Measurements from ENCODE around the gene TMEM151A. TPM values are rescaled to one million over a fixed set of nuclear protein-coding genes. Genes with fewer than 3 reads are reported as not detected.
A peak's percentile ranks its signal among the peaks of the same experiment; 100 is the strongest.
"Not testable (repeated sequence)": the region's sequence is repeated elsewhere in the genome, so short reads cannot be mapped to it uniquely, and the experiment has no call there.

TMEM151A gene
- total RNA-seq, 1 experiment from 2014 or later, result 0.56 TPM

DNA sequence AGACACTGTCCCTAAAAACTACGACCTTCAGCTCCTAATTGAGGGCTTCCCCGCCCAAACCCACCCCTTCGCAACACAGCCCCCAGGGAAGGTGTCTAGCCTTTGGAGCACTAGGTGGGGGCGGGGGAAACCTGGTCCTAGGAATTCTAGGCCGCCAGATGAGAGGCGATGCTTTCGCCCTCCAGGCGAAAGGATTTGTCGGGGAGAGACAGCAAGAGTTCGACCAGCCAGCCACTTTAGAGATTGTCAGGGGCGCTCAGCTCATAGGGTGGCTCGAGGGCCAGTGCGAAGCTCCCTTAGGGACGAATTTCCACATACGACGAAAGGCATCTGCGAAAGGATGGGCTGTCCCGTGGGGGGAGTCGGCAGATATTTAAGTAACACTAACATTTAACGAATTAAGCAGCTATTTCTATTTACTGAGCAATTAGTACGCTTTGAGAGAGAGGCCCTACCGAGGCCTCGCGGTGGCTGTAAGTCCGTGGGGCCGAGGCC lies 19.8 kb downstream of the TMEM151A start:
- peak overlapping the region; percentile 42 for H3K4me3 ChIP-seq
- H3K36me3 ChIP-seq, result no peaks in the 10 kb centered on the region
- DNase-seq, result no peak
- H3K9me3 ChIP-seq, result no peaks in the 10 kb centered on the region
- no peaks in the 10 kb centered on the region for H3K27me3 ChIP-seq

DNA sequence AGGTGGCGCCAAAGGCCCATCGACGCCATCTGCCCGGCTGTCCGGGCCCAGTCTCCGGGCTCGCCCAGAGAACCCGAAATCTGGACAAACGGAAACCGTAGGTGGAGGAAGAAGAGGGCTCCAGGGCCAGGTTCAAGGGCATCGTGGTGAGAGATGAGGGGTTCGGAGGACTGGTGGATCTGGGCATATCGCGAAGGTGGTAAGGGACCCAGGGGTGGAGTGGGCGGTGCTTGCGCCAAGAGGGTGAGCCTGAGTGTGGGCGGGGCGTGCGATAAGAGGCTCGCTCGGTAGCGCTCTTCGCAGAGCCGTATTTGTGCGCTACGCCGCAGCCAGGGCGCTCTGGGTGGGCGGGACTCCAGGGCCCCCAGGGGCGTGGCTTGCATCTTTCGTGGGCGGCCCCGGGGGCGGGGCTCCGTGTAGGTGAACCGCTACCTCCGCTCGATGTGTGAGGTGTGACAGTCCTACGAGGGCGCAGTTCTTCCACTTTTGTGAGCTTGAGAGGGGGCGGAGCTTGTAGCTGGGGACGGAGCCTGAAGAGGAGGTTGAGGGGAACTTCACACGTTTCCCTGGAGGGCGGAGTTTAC lies 20.4 kb downstream of the TMEM151A start:
- Histone ChIP-seq H3K36me3 (no peaks in the 10 kb centered on the region), H3K27me3 (no peaks in the 10 kb centered on the region), H3K9me3 (no peaks in the 10 kb centered on the region), H3K4me3 (peak overlapping the region; percentile 42)
- peak; percentile 82 for DNase-seq

DNA sequence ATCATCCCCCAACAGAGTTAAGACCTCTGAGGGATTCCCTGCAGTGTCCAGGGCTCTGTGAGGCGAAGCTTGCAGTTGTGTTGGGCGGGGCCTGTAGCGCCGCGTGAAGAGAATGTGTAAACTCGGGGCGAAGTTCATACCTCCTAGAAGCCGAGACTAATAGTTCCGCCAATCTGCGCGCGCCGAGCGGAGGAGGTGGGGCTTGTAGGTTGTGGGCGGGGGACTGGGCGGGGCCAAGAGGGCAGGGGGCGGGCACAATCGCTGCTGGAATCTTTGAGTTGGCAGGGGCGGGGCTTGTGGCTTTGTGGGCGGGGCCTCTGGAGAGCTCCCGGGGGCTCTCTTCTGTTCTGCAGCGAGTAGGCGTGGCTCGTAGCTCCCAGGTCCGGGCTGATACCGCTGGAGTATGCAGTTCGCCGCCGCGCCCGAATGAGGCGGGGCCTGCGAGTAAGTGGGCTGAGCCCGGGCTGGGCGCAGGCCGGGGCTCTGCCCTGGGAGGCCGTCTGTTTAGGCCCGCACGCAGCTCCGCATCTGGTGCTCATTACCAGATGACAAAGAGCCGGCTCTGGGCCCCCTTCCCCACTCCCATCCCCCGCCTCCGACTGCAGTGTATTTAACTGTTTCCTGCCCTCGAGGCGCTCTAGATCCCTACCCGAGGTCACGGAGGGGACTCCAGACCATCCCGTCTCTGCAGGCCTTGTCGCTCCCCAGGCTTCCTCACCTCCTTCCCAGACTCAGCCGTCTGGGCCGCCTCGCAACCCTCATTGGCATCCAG lies 21.0 kb downstream of the TMEM151A start:
- DNase-seq, result peak; percentile 99
- no peaks in the 10 kb centered on the region for H3K36me3 ChIP-seq

DNA sequence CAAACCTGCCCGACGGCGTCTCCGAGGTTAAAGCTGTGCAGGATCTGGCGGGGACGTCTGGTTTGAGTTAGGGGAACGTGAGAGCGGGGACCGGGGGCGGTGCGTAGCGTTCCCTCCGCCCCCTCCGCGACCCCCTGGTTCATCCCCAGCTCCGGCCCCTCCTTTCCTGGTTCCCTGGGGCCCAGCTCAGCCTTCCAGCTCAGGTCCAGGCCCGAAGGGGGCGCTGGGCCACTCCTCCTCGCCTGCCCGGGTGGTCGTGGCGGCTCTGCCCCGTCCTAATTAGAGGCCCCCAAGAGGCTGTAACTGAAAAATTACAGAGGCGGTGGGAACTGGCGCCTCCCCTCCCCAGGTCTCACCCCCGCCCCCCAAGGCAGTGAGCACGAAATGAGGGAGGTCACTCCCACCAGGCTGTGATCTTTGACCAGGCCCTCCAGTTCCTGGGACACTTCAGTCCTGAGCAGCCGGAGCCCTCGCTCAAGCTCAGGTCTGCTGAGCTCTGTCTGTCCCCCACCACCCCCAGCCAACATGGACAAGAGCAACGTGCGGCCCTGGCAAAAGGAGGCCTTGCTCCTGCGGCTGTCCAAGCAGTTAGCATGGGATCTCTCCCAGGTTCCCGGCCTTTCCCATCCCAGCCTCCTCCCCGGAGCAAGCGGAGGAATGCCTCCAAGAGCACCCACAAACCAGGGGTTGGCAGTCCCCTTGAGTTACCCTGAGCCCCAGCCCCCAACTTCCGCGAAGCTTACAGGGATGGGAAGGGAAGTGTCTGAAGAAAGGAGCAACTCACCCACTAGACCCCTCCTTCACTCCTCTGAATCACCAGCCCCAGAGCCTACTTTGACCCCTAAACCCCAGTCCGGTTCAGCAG lies 21.9 kb downstream of the TMEM151A start:
- H3K9me3 ChIP-seq, result no peaks in the 10 kb centered on the region
- H3K4me3 ChIP-seq, result peak overlapping the region; percentile 36
- no peaks in the 10 kb centered on the region for H3K27me3 ChIP-seq
- no peak for DNase-seq
- H3K36me3 ChIP-seq, result no peaks in the 10 kb centered on the region

More for the DNA sequence above, 21.0 kb downstream of the TMEM151A start:
- H3K27me3 ChIP-seq, result no peaks in the 10 kb centered on the region
- H3K9me3 ChIP-seq, result no peaks in the 10 kb centered on the region
- H3K4me3 ChIP-seq, result peak overlapping the region; percentile 42

DNA sequence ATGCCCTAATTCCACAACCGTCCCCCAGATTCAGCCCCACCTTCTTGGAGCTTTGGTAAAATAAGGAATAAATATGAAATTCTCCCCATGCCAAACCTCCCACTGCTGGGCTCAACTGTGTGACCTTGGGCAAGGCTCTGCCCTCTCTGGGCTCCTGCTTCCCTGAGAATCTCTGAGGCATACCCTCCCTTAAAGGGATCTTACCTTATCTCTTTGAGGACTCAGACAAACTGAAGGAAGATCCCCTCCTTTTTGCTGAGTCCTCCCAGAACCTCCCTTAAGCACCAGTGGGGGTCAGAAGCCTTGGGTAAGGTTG lies 22.4 kb downstream of the TMEM151A start:
- no peak overlapping the region for H3K4me3 ChIP-seq
- no peaks in the 10 kb centered on the region for H3K9me3 ChIP-seq
- no peak for DNase-seq
- no peaks in the 10 kb centered on the region for H3K36me3 ChIP-seq
- H3K27me3 ChIP-seq, result no peaks in the 10 kb centered on the region

DNA sequence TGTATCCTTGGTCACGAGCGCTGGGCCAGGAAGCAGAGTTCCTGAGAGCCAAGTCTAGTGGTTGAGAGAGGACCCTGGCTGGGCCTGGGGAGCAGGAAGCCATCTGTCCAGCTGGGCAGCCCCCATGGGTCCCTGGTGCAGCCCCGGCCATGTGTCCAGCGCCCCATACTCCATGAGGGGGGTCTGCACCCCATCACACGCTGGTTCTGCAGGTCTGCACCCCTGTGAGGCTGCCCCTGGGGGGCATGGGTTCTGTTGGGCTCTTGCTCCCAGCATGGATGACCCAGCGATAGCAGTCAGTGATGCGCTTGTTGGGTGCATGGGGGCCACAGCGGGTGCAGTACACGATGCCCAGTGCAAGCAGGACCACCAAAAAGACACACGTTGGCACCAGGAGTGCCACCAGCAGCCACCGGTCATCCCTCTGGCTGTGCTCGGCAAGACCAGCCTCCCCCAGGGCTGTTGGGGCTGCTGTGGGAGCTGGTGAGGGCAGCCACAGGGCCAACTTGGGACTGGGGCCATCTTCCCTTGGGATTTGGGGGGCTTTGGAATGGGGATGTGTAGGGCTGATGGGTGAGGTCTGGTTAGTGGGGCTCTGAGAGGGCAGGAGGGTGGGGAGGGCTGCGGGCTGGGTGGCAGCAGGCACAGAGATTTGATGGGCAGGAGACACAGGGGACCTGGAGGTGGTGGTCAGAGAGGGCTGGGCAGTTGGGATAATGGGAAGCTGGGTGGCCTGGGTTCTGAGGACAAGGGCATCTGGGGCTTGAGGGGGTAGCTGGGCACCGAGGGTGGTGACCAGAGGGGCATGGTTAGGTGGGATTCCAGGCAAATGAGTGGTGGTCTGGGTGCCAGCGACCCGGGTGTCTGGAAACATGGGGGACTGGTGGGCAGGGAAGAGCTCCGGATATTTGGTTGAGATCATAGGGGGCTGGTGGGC lies 23.1 kb downstream of the TMEM151A start:
- no peak for DNase-seq
- Histone ChIP-seq H3K9me3 (no peaks in the 10 kb centered on the region), H3K36me3 (no peaks in the 10 kb centered on the region), H3K27me3 (no peaks in the 10 kb centered on the region), H3K4me3 (no peak overlapping the region)

DNA sequence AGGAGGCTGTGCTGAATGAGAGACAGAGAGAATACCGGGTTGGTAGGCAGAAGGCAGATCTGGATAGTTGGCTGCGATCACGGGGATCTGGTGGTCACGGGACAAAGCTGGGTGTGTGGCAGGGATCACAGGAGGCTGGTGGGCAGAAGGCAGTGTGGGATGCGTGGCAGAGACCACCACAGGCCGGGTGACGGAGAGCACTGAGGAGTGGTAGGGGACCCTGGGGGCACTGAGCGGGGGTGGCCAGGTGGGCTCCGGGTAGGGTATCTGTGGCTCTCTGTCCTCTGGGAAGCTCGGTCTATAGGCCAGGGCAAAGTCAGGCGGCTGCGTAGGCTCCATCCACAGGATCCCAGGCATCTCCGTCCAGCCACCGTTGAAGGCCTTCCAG lies 23.8 kb downstream of the TMEM151A start:
- Histone ChIP-seq H3K9me3 (0 out of 2 replicates have a peak, but pooled peaks cover 2% of the 10 kb centered on the region), H3K27me3 (no peaks in the 10 kb centered on the region), H3K36me3 (no peaks in the 10 kb centered on the region), H3K4me3 (no peak overlapping the region)
- no peak for DNase-seq

DNA sequence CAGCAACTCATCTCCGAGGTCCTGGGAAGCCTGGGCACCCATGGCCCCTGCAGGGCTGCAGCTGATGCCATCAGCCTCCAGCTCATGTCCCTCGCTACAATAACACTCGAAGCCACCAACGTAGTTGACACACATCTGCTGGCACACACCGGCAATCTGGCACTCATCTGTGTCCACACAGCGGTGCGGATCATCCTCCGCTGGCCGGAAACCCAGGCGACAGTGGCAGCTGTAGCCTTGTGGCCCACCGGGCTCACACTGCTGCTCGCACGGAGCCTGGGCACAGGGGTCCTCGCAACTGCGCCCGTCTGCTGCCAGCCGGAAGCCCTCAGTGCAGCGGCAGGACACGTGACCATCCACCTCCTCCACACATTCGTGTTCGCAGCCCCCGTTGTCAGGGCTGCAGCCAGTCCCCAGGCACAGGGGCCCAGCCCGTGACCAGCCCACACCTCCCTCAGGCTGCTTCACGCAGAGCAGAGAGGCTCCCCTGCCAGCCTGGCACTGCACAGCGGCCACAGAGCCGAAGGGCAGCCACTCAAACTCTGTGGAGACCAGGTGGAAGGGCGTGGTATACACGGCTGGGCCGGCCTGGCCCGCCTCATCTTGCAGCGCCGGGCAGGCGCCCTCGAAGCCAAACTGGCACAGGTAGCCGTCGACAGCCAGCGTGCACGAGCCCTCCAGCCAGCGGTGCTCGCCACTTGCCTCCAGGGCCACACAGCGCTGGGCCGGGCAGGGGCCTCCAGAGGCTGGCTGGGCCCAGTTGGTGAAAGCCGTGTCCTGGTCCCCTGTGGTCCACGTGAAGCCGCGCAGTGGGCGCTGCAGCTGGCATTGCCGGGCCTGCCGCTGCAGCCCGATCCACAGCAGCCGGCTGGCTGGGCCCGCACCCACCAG lies 24.5 kb downstream of the TMEM151A start:
- Histone ChIP-seq H3K9me3 (0 out of 2 replicates have a peak, but pooled peaks cover 2% of the 10 kb centered on the region), H3K36me3 (no peaks in the 10 kb centered on the region), H3K27me3 (no peaks in the 10 kb centered on the region), H3K4me3 (no peak overlapping the region)
- DNase-seq, result no peak

DNA sequence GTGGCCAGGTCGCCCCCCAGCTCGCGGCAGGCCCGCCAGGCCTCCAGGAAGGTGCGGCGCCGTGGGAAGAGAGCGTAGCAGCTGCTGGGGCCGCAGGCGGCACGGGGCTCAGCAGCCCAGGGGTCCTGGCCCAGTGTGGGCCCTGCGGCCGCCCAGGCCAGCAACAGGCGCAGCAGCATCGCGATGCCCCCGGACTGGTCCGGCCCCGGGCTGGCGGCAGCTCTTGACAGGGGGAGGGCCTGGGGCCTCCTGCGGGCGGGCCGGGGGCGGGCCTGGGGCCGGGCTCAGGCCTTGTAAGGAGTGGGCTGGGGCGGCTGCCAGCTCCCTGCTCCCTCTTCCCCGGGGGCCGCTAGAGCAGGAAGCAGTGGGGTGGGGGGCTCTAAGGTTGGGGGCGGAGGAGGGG lies 25.2 kb downstream of the TMEM151A start, which contains the start of gene CD248:
Gene CD248, minus strand, starts transcription at position 196 of the 403 bp plus-strand sequence. Its CDS starts 17 bp downstream, at position 179.
- no peak within 1 kb of the TSS for H3K4me3 ChIP-seq
- no peaks in the 10 kb centered on the region for H3K36me3 ChIP-seq
- H3K9me3 ChIP-seq, result 0 out of 2 replicates have a peak, but pooled peaks cover 2% of the 10 kb centered on the region
- no peak for DNase-seq
- H3K27me3 ChIP-seq, result no peaks in the 10 kb centered on the region

DNA sequence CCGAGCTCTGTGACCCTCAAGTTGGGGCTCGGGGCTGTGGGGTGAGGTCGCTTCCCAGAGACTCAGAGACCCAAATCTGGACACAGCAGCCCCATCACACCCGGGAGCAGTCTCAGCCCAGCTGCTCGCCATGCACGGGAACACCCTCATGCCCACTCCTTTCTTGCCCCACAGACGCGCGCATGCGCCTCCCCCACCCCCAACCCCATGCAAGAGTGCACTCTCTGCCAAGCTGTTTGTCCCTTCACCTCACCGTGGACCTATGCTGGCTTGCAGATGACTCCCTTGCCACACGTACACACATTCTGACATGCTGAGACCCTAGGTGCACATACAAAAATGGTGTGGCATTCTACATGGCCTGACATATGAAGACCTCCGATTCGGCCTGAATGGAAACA lies 25.6 kb downstream of the TMEM151A start:
- Histone ChIP-seq H3K36me3 (no peaks in the 10 kb centered on the region), H3K4me3 (no peak overlapping the region), H3K27me3 (no peaks in the 10 kb centered on the region), H3K9me3 (0 out of 2 replicates have a peak, but pooled peaks cover 2% of the 10 kb centered on the region)
- DNase-seq, result no peak

DNA sequence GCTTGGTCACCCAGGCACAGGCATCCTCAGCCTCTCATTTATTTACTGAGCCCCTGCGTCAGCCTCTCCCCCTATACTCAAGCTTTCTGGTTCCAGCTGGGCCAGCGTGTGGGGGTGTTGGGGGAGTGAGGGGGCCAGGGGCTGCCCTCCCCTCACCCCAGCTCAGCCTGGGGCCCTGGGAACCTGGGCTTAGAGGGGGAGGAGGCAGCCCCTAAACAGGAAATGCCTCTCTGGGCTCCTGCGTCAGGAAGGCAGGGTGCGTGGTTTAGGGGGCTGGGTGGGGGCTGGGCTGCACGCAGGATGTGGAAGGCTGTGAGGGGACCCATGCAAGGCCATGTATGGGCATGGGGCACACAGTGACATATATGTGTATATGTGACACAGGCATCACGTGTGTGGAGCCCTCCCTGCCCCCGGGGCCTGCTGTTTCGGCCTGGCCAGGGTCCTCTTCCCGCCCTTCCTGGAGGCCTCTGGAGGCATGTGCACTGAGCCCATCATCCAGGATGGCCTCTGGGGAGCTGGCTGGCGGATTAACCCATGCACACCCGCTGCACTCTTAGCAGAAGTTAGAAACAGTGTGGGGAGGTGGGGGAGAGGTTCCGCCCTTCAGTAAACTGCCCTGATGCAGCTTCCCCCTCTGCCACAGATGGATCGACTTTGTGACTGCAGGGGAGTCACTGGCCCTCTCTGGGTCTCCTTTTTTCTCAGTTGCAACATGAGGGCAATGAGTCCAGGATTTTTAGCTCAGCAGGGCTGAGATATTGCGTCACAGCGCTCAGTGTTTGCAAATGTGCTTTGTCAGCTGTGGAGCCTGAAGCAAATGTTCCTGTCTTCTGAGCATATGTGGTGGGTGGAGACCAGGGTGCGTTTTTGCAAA lies 26.3 kb downstream of the TMEM151A start:
- no peaks in the 10 kb centered on the region for H3K27me3 ChIP-seq
- no peak for DNase-seq
- H3K4me3 ChIP-seq, result no peak overlapping the region
- no peaks in the 10 kb centered on the region for H3K36me3 ChIP-seq
- H3K9me3 ChIP-seq, result 0 out of 2 replicates have a peak, but pooled peaks cover 2% of the 10 kb centered on the region

DNA sequence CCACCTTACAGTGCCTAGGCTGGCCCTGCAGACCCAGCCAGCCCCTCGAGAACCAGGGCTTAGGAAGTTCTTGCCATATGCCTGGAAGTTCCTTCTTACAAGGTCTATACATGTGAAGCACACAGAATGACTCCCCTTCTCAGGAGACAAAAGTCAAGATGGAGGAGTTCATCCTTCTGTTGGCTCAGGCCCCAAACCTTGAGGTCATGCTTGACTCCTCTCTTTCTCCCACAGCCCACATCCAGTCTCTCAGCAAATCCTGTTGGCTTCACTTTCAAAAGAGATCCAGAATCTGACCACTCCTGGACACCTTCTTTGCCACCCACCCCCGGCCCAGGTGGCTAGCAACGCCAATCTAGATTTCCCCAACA lies 26.9 kb downstream of the TMEM151A start:
- Histone ChIP-seq H3K36me3 (no peaks in the 10 kb centered on the region), H3K4me3 (no peak overlapping the region), H3K27me3 (no peaks in the 10 kb centered on the region), H3K9me3 (0 out of 2 replicates have a peak, but pooled peaks cover 2% of the 10 kb centered on the region)
- no peak for DNase-seq

DNA sequence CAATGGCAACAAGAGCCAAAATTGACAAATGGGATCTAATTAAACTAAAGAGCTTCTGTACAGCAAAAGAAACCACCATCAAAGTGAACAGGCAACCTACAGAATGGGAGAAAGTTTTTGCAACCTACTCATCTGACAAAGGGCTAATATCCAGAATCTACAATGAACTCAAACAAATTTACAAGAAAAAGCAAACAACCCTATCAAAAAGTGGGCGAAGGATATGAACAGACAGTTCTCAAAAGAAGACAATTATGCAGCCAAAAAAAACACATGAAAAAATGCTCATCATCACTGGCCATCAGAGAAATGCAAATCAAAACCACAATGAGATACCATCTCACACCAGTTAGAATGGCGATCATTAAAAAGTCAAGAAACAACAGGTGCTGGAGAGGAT lies 28.6 kb downstream of the TMEM151A start:
- DNase-seq, result not testable (repeated sequence)

DNA sequence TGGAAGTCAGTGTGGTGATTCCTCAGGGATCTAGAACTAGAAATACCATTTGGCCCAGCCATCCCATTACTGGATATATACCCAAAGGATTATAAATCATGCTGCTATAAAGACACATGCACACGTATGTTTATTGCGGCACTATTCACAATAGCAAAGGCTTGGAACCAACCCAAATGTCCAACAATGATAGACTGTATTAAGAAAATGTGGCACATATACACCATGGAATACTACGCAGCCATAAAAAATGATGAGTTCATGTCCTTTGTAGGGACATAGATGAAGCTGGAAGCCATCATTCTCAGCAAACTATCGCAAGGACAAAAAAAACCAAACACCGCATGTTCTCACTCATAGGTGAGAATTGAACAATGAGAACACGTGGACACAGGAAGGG lies 29.1 kb downstream of the TMEM151A start:
- DNase-seq, result not testable (repeated sequence)

More for the DNA sequence above, 28.6 kb downstream of the TMEM151A start:
- H3K27me3 ChIP-seq, H3K36me3 ChIP-seq, H3K4me3 ChIP-seq, H3K9me3 ChIP-seq: not testable (repeated sequence)

More for the DNA sequence above, 29.1 kb downstream of the TMEM151A start:
- H3K4me3 ChIP-seq, H3K9me3 ChIP-seq, H3K36me3 ChIP-seq, H3K27me3 ChIP-seq: not testable (repeated sequence)

Measured in MG63 (cell line).